Effector memory CD8-positive, alpha-beta T cell (primary cell): Measurements from ENCODE around the gene MPHOSPH8.
"Not testable (repeated sequence)": the region's sequence is repeated elsewhere in the genome, so short reads cannot be mapped to it uniquely, and the experiment has no call there.

Source experiments
- ATAC-seq: fragments of 150-1000 bp; cut with Tn5 transposase; replicated peaks from 2 replicates; pipeline ENCODE4 v1.10.0; 2021; ENCODE audit warnings: mild to moderate bottlenecking, moderate library complexity
- DNase-seq, 3 experiments: peaks; one replicate each; pipeline ENCODE4 v3.0.0; 2021
- H3K27ac Mint-ChIP-seq, 2 donors: one replicate each; pipeline ENCODE4 v1.8.0; 2022; ENCODE audit warnings: mild to moderate bottlenecking in 2 of 2, mixed read lengths in 2 of 2, moderate library complexity in 2 of 2
- H3K27me3 Mint-ChIP-seq, 2 donors: one replicate each; pipeline ENCODE4 v1.8.0; 2022; ENCODE audit warnings: mixed read lengths in 2 of 2
- H3K36me3 Mint-ChIP-seq: one replicate; pipeline ENCODE4 v1.8.0; 2022; ENCODE audit warnings: mild to moderate bottlenecking, moderate library complexity, mixed read lengths; ENCODE audit not compliant: insufficient read depth
- H3K4me1 Mint-ChIP-seq, 2 donors: one replicate each; pipeline ENCODE4 v1.8.0; 2022; ENCODE audit warnings: low read depth in 2 of 2, mixed read lengths in 2 of 2
- H3K4me3 Mint-ChIP-seq, 2 donors: one replicate each; pipeline ENCODE4 v1.8.0; 2022; ENCODE audit warnings: mild to moderate bottlenecking in 2 of 2, mixed read lengths in 2 of 2, moderate library complexity in 2 of 2
- H3K9me3 Mint-ChIP-seq, 2 donors: one replicate each; pipeline ENCODE4 v1.8.0; 2022; ENCODE audit warnings: mixed read lengths in 2 of 2

MPHOSPH8 gene

DNA sequence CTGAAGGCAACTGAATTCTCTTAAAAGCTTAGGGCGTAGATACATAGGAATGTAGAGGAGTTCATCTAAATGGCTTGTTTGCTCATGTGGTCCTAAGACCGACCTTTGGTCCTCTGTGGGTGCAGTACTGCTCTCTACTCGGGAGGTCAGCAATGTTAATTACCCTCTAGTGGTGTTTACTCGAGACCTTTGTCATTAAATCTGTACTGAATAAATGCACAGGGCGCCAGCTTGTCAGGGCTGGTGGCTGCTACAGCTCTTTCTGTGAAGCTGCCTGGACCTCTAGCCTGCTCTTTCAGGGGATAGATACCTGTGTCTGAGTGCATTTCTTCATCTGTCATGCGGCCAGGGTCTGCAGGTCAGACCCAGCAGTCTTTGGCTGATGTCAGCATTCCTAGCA lies 29.2 kb upstream of the MPHOSPH8 start:
- no peak overlapping the region for H3K4me3 Mint-ChIP-seq
- no peak overlapping the region for H3K27ac Mint-ChIP-seq
- ATAC-seq (no peak), DNase-seq (no peak)
- no peaks in the 10 kb centered on the region for H3K4me1 Mint-ChIP-seq
- H3K36me3 Mint-ChIP-seq: no peaks in the 10 kb centered on the region
- H3K27me3 Mint-ChIP-seq: peaks cover 38 to 62% of the 10 kb centered on the region in 2 donors
- no peaks in the 10 kb centered on the region for H3K9me3 Mint-ChIP-seq

DNA sequence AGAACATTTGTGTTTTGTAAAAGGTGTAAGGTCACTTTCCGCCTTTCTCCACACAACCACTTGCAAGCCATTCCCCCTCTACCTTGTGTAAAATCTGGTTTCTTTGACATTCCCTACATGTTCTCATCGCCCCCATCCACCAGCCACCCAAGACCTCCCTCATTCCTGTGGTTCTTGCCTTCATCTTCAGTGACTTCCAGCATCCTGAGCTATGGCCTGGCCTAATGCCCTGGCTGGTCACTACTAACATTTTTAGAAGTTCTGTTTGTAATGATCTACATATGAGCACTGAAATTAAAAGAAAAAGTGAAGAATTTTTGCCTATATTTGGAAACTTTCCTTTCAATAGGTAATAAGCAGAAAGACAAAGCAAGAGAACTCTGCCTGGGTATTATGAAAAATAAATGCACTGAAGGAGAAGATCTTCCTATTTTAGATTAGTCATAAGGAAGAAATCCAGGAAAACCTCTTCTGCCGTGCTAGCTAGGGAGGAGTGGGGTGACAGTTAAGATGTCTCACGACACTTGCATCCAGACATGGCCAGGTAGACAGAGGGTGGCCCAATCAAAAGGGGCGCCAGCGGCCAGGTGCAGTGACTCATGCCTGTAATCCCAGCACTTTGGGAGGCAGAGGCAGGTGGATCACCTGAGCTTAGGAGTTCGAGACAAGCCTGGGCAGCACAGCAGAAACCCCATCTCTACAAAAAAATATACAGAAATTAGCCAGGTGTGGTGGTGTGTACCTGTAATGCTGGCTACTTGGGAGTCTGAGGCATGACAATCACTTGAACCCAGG lies 28.1 kb upstream of the MPHOSPH8 start:
- Mint-ChIP-seq H3K4me3 (no peak overlapping the region), H3K27me3 (peaks cover 29 to 51% of the 10 kb centered on the region in 2 donors), H3K9me3 (no peaks in the 10 kb centered on the region), H3K4me1 (no peaks in the 10 kb centered on the region), H3K27ac (no peak overlapping the region), H3K36me3 (no peaks in the 10 kb centered on the region)
- no peak for ATAC-seq
- DNase-seq: no peak

DNA sequence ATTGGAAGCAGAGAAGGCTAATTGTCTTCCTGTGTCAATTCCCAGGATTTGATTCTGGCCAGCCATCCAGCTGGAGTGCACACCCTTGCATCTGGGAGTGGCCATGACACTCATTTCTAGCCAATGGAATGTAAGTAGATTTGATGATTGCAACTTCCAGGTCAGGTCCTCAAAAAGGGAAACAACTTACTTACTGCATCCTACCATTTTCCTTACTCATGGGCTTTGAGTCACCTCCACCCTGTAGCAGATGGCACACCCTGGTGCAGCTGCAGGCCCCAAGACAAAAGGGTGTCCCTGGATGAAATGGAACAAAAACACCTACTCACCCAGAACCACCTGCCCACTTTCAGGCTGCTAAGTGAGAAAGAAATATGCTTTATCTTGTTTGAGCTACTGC lies 27.3 kb upstream of the MPHOSPH8 start:
- ATAC-seq (no peak), DNase-seq (no peak)
- H3K4me3 Mint-ChIP-seq: no peak overlapping the region
- peaks cover 29 to 44% of the 10 kb centered on the region in 2 donors for H3K27me3 Mint-ChIP-seq
- no peaks in the 10 kb centered on the region for H3K36me3 Mint-ChIP-seq
- no peaks in the 10 kb centered on the region for H3K4me1 Mint-ChIP-seq
- no peaks in the 10 kb centered on the region for H3K9me3 Mint-ChIP-seq
- no peak overlapping the region for H3K27ac Mint-ChIP-seq

DNA sequence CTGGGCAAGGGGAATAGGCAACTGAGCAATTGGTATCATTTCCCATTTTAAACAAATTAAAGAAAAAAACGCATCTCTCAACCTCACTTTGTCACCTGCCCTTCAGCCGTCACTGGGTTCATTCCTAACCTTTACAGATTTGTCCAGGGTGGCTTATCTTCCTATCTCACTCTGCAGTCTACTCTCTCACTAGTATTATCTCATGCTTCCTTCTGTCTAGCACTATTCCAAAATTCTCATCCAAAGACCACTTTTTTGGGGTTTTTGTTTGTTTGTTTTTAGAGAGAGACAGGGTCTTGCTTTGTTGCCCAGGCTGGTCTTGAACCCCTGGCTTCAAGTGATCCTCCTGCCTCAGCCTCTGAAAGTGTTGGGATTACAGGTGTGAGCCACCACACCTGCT lies 26.7 kb upstream of the MPHOSPH8 start:
- H3K27ac Mint-ChIP-seq: no peak overlapping the region
- H3K4me1 Mint-ChIP-seq: no peaks in the 10 kb centered on the region
- DNase-seq (no peak), ATAC-seq (no peak)
- no peaks in the 10 kb centered on the region for H3K36me3 Mint-ChIP-seq
- no peaks in the 10 kb centered on the region for H3K9me3 Mint-ChIP-seq
- H3K4me3 Mint-ChIP-seq: no peak overlapping the region
- peaks cover 29 to 41% of the 10 kb centered on the region in 2 donors for H3K27me3 Mint-ChIP-seq

DNA sequence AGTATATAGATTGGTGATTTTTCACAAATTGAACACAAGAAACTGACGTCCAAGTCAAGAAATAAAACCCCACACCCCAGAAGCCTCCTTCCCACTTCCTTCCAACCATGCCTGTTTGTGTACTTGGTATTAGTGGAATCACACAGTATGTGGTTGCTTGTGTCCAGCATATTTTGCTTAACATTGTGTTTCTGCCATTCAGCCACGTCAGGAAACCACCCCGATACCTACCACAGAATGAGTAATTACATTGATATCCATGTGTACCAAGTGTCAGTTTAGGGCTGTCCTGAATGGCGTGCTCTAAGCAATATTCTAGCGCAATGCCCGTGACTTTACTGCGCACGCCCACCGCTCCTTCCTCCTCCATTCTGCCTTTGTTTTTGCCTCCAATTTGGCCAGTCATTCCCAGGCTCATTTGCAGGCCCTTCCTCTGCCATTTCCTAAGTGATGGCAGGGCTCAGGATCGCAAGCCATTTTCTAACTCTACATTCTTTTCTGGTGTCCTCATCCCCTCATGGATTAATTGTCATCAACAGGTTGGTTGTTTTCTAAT lies 25.9 kb upstream of the MPHOSPH8 start:
- DNase-seq (no peak), ATAC-seq (no peak)
- Mint-ChIP-seq H3K4me1 (no peaks in the 10 kb centered on the region), H3K36me3 (no peaks in the 10 kb centered on the region), H3K4me3 (no peak overlapping the region), H3K27me3 (peaks cover 29 to 40% of the 10 kb centered on the region in 2 donors), H3K27ac (no peak overlapping the region), H3K9me3 (no peaks in the 10 kb centered on the region)

DNA sequence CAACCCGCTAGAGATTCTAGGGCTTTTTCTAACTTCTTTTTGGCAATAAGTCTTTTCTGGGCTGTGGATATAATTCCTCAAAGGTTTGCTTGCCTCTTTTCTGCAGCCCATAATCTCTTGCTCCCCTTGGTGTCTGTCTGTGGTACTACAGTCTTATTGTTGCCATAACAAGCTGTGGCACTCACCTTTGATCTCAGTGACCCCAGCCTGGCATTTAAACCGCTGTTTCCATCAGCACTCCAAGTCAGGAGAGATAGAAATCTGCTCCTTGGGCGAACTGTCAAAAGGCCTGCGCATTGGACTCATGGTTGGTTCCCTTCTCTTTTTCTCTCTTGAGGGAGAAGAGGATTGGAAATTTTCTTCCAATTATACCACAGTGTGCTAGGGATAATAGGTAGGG lies 14.5 kb upstream of the MPHOSPH8 start:
- peak; percentile 47 for ATAC-seq
- peaks cover 83 to 91% of the 10 kb centered on the region in 2 donors for H3K27me3 Mint-ChIP-seq

DNA sequence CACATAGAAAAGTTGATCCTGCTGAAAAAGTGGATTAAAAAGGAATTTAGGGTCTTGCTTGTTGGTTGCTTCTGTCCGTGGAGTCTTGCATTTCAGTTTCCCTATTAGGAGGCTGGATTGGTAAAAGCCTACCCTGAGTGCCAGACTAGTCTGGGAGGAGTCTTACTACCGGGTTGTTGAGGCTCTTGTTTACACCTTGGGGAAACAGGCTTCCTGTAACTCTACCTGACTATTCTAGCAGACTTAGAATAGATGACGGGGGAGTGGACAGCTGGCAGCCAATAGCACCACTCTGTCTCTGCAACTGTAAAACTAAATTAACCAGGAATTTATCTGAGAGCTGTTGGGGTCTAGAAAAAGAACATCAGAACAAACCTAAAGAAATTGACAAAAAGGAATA lies 11.3 kb upstream of the MPHOSPH8 start:
- H3K4me1 Mint-ChIP-seq: no peaks in the 10 kb centered on the region
- H3K27ac Mint-ChIP-seq: no peak overlapping the region
- DNase-seq (no peak), ATAC-seq (no peak)
- H3K9me3 Mint-ChIP-seq: no peaks in the 10 kb centered on the region
- H3K4me3 Mint-ChIP-seq: no peak overlapping the region
- no peaks in the 10 kb centered on the region for H3K36me3 Mint-ChIP-seq
- H3K27me3 Mint-ChIP-seq: peaks cover 66 to 88% of the 10 kb centered on the region in 2 donors

More for the DNA sequence above, 14.5 kb upstream of the MPHOSPH8 start:
- Mint-ChIP-seq H3K4me3 (no peak overlapping the region), H3K4me1 (no peaks in the 10 kb centered on the region), H3K36me3 (no peaks in the 10 kb centered on the region), H3K27ac (no peak overlapping the region), H3K9me3 (no peaks in the 10 kb centered on the region)
- no peak for DNase-seq

DNA sequence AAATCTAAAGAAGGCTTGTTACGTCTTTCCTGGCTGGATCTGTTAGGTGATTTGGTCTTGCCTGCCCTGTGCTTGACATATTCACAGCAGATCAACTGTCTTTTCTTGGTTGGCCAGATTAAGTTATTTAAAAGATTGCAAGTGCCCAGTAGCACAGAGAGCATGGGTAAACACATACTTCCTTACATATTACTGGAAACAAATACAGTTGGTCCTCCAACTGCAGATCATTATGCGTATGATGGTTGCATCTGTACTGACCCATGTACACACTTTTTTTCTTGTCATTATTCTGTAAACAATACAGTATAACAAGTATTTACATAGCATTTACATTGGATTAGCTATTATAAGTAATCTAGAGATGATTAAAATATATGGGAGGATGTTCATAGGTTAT lies 9.2 kb upstream of the MPHOSPH8 start:
- no peaks in the 10 kb centered on the region for H3K9me3 Mint-ChIP-seq
- H3K27me3 Mint-ChIP-seq: peaks cover 48 to 77% of the 10 kb centered on the region in 2 donors
- no peaks in the 10 kb centered on the region for H3K36me3 Mint-ChIP-seq
- no peak overlapping the region for H3K27ac Mint-ChIP-seq
- DNase-seq: no peak
- ATAC-seq: no peak
- no peak overlapping the region for H3K4me3 Mint-ChIP-seq
- no peaks in the 10 kb centered on the region for H3K4me1 Mint-ChIP-seq

DNA sequence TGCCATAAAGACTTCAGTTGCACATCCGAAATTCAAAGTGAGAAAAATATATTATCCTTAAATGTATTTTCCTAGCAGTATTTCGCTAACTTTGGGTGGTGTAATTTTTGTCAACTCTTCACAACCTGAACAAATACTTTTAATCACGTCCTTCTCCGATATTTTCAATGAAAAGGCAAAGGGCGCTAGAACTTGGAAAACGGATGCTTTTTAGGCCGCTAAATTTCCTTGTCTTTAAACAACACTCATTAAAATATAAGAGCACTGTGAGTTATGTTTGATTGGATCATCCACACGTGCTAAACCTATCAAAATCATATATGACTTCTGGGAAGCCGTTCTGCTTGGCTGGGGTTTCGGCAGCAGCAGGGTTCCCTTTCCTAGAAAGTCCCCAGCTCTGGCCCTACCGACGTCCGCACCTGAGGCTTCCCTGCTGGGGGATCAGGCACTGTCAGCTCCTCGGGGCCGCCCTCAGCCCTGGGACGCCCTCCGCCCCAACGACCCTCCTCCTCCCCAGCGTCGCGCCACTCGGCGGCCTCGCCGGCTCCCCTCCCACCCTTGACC lies 462 bp upstream of the MPHOSPH8 start:
- Mint-ChIP-seq H3K36me3 (peaks cover 24% of the 10 kb centered on the region), H3K27ac (peak overlapping the region; percentile 98), H3K4me3 (peak overlapping the region; percentile 98 to 99), H3K9me3 (no peaks in the 10 kb centered on the region), H3K27me3 (peaks cover 0 to 1% of the 10 kb centered on the region in 2 donors), H3K4me1 (peaks cover 26 to 36% of the 10 kb centered on the region in 2 donors)
- DNase-seq: no peak
- no peak for ATAC-seq

DNA sequence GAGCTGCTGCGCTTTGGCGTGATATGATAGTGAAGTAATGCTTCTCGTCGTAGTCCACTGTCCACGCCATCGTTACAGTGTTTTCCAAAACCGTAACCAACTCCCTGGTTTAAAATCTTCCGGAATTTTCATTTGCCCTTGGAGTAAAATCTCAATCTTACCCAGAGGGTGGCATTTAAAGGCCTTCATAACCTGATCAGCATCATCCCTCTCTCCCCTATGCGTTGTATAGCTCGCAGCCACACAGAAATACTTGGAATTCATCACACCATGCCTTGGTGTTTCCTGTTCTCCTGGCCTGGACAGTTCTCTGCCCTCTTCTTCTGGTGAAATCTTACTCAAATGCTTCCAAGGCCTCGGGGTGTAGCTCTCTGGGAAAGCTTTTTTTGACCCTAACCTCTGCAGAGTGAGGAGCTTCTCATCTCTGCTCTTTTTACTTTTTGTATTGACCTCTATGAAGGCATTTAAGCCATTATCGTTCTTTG lies 839 bp downstream of the MPHOSPH8 start:
- ATAC-seq (no peak), DNase-seq (no peak)
- Mint-ChIP-seq H3K9me3 (no peaks in the 10 kb centered on the region), H3K4me3 (peak overlapping the region; percentile 98 to 99), H3K36me3 (peaks cover 32% of the 10 kb centered on the region), H3K27me3 (no peaks in the 10 kb centered on the region), H3K4me1 (peaks cover 32 to 46% of the 10 kb centered on the region in 2 donors), H3K27ac (peak overlapping the region; percentile 98)

DNA sequence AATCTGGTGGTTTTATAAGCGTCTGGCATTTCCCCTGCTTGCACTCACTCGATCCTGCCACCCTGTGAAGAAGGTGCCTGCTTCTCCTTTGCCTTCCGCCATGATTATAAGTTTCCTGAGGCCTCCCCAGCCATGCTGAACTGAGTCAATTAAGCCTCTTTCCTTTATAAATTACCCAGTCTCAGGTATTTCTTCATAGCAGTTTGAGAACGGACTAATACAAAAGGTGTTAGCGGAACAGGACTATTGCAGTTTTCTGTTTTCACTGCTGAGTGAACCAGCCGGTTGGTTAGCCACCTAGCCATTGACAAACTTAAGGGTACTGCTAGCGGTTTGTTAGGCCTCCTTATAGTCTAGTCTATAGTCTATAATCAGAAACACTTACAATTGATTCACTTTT lies 2.5 kb downstream of the MPHOSPH8 start:
- Mint-ChIP-seq H3K27ac (peak overlapping the region in 1 of 2 donors; percentile 81), H3K36me3 (peaks cover 46% of the 10 kb centered on the region), H3K4me3 (peak overlapping the region; percentile 98 to 99), H3K4me1 (peaks cover 37 to 58% of the 10 kb centered on the region in 2 donors)
- not testable (repeated sequence) for DNase-seq, ATAC-seq, H3K9me3 Mint-ChIP-seq, H3K27me3 Mint-ChIP-seq

DNA sequence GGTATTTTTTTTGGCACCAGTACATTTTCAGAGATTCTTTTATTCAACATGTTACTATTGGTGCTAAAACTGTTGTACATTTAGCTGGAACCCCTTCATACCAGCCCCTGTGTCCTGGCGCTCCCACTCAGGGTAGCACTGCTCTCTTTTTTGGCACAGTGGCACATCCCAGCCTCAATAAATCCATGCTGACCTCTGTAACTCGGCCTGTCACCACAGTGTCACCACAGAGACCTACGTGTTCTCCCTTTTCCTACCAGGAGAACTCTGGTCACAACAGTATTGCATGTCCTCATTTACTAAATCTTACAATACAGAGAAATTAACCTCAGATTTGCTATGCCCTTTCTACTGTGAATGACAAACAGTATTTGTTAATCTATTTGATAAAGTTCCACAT lies 10.2 kb downstream of the MPHOSPH8 start:
- Mint-ChIP-seq H3K27ac (peak overlapping the region in 1 of 2 donors; percentile 20), H3K27me3 (no peaks in the 10 kb centered on the region), H3K36me3 (peaks cover 90% of the 10 kb centered on the region), H3K4me1 (peaks cover 29 to 52% of the 10 kb centered on the region in 2 donors), H3K9me3 (no peaks in the 10 kb centered on the region), H3K4me3 (no peak overlapping the region)
- ATAC-seq (no peak), DNase-seq (no peak)

DNA sequence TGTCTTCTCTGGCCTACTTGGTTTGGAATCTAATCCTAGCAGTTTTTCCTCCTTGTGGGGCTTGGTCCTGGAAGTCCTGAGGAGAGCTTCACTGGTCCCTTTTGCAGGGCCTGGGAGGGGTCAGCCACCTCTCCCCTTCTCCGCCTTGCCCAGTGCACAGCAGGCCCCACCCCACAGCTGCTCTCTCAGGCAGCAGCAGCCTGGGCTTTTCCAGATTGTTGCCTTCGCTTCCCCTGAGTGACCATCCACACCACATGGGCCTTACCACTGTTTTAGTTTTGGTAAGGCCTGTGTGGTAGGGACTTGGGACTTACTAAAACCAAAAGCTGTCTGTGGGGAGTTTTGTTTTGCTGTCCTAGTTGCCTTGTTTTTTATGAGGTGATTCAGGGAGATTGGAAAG lies 11.5 kb downstream of the MPHOSPH8 start:
- Mint-ChIP-seq H3K36me3 (peaks cover 90% of the 10 kb centered on the region), H3K27me3 (no peaks in the 10 kb centered on the region), H3K4me3 (no peak overlapping the region), H3K4me1 (peaks cover 23 to 38% of the 10 kb centered on the region in 2 donors), H3K9me3 (no peaks in the 10 kb centered on the region), H3K27ac (peak overlapping the region in 1 of 2 donors; percentile 17)
- no peak for DNase-seq
- no peak for ATAC-seq

DNA sequence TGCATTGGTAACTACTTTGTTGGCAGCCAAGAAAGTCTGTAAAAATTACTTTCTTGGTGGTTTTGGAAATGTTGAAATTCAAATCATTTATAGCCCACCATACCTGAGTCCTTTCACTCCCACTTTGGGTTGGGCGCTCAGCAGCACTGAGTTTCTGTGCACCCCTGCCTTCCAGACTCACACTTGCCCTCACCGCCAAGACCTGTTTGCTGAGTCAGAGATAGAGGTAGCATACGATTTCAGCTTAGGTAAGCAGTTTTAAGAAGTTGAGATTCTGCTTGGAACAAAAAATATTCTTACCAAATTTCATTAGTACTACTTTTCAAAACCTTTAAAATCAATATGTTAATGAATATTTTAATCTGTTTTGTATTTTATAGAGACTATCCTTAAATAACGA lies 12.6 kb downstream of the MPHOSPH8 start:
- Mint-ChIP-seq H3K4me1 (peaks cover 20 to 32% of the 10 kb centered on the region in 2 donors), H3K9me3 (no peaks in the 10 kb centered on the region), H3K27me3 (no peaks in the 10 kb centered on the region), H3K36me3 (peaks cover 92% of the 10 kb centered on the region), H3K4me3 (no peak overlapping the region), H3K27ac (peak overlapping the region in 1 of 2 donors; percentile 7)
- DNase-seq (no peak), ATAC-seq (no peak)
